HG02870 (cell line): Measurements from ENCODE around the gene SLC1A5.
A peak's percentile ranks its signal among the peaks of the same experiment; 100 is the strongest.
"Not testable (repeated sequence)": the region's sequence is repeated elsewhere in the genome, so short reads cannot be mapped to it uniquely, and the experiment has no call there.

ENCODE experiments used
- ATAC-seq: cut with Tn5 transposase; IDR thresholded peaks from one replicate; pipeline ENCODE4 v1.9.1; 2021; ENCODE audit warnings: mild to moderate bottlenecking, moderate library complexity; ENCODE audit not compliant: unreplicated experiment

The SLC1A5 gene

DNA sequence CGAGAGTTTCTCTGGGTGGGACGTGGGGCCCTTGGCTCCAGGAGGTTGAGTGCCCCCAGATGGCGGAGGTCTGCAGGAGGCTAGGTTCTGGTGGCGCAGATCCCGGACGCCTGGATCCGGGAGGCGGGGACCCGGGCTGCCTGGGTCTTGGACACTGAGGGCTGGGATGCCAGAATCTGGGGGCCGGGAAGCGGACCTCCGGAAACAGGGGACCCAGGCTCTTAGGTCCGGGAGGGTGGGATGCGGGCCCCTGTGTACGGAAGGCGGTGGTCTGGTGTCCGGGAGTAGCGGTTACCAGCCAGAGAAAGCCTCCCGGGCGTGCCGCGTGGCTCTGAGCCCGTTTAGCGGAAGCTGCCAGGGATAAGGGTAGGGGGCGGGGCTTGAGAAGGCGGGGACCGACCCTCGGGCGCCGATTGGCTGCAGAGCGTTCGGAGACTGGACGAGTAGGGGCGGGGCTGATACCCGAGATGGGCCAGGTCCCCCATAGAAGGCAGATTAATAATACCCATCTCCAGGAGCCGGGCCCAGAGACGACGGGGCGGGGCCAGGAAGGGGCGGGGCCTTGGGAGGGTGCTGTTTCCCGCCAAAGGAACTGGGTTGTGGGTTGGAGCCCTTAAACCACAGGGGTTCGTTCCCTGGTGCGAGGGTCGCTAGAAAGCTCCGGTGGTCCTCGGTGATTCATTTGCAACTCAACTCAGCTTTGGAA is at the start of gene SLC1A5:
SLC1A5 (minus strand) TSS at position 333 of the 706 bp plus-strand sequence. CDS start 629 bp downstream, outside the sequence.
- ATAC-seq: peak; percentile 57

DNA sequence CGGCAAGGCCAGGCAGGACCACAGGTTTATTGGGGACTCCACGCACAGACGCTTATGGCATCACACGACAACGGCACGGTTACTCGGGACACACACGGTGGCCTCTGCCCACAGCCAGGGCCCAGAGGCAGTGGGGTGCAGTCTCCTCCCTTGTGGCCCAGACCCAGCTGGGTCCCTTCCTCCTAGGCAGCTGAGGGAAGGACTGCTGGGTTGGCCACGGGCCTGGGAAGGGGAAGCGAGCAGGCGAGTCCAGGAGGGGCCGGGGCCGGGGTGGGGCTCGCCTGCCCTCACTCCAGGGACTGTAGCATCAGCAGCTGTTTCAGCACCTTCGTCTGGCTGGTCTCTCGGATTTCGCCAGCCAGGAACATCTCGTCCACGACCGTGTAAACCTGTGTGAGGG is 49.8 kb upstream of the SLC1A5 start:
- ATAC-seq: no peak

GRCh38 chr19:46834984-46835383 is 46.6 kb upstream of the SLC1A5 start:
- no peak for ATAC-seq

DNA sequence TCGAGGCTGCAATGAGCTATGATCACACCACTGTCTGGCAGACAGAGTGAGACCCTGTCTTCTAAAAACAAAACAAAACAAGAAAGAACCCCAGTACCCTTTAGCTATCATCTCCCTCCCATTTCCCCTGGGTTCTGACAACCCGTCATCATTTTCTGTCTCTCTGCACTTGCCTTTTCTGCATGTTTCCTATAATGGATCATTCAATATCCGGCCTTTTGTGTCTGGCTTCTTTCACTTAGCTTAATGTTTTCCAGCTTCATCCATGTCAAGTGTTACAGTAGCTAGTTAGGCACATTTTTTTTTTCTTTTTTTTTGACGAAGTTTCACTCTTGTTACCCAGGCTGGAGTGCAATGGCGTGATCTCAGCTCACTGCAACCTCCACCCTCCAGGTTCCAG is 45.7 kb upstream of the SLC1A5 start:
- no peak for ATAC-seq

GRCh38 chr19:46830864-46831263 is 42.5 kb upstream of the SLC1A5 start:
- ATAC-seq: no peak

- no peak for ATAC-seq
Observed at GRCh38 chr19:46828484-46828883, 40.1 kb upstream of the SLC1A5 start.

- ATAC-seq: no peak
Observed at GRCh38 chr19:46825731-46826055, 37.3 kb upstream of the SLC1A5 start.

GRCh38 chr19:46824890-46825730 is 36.7 kb upstream of the SLC1A5 start:
- ATAC-seq: no peak

DNA sequence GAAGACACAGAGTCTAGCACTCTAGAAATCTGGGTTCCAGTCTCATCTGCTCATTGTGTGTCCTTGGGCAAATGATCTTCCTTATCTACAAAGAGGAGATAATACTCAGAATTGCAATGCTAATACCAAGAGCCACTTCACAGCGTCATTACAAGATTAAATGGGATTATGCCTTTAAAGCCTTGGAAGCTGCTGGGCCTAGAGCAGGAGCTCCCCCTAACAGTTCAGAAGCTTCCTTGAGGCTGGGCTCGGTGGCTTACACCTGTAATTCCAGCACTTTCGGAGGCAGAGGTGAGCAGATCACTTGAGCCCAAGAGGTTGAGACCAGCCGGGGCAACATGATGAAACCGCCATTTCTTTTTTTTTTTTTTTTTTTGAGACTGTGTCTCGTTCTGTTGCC is 34.7 kb upstream of the SLC1A5 start:
- ATAC-seq: no peak

DNA sequence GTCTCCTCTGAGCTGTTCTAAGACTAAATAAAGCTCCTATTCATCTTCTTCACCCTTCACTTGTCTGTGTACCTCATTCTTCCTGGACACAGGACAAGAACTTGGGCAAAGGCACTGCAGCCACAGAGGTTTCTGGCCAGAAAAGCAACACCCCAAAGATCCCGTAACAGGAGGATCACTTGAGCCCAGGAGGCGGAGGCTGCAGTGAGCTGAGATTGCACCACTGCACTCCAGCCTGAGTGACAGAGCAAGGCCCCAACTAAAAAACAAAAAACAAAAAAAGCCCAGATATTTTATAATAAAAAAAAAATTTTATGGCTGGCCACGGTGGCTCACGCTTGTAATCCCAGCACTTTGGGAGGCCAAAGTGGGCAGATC is 34.0 kb upstream of the SLC1A5 start:
- ATAC-seq: not testable (repeated sequence)

DNA sequence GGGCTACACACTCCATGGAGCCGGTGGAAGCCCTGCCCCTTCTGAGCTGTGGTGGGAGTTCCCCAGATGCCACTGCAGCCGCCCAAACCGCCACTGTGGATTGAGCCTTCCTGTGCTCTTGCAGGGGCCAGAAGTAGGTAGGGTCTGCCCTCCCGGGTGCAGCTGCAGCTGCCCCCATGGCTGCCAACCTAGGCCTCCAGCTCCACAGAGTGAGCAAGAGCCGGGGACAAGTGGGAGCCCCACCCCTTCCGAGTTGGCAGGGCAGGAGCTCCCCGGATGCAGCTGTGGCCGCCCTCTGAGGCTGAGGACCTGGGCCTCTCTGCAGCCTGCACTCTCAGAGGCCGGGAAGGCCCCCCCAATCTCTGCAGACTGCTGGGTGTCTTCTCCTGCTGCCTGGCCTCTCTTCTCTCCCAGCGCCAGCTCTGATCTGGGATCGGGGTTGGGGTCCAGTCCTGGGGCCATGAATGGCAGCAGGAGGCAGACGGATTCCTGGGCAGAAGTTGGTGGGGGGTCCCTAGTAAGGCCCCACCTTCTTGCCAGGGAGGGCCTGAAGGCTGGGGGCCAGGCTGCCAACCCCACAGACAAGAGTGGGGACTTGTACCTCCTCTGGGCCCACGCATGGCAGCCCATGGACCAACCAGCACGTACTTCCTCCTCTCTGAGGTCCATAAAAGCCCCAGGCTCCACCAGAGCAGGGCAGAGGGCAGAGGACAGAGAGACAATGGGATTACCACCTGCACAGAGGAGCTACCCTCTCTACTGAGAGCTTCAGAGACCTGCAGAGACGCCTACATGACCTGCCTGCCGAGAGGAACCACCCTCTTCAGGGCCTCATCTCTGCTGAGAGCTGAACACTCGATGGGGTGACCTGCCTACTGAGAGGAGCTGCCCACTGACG is 33.4 kb upstream of the SLC1A5 start:
- ATAC-seq: no peak

- no peak for ATAC-seq
Observed at GRCh38 chr19:46818812-46819211, 30.4 kb upstream of the SLC1A5 start.

DNA sequence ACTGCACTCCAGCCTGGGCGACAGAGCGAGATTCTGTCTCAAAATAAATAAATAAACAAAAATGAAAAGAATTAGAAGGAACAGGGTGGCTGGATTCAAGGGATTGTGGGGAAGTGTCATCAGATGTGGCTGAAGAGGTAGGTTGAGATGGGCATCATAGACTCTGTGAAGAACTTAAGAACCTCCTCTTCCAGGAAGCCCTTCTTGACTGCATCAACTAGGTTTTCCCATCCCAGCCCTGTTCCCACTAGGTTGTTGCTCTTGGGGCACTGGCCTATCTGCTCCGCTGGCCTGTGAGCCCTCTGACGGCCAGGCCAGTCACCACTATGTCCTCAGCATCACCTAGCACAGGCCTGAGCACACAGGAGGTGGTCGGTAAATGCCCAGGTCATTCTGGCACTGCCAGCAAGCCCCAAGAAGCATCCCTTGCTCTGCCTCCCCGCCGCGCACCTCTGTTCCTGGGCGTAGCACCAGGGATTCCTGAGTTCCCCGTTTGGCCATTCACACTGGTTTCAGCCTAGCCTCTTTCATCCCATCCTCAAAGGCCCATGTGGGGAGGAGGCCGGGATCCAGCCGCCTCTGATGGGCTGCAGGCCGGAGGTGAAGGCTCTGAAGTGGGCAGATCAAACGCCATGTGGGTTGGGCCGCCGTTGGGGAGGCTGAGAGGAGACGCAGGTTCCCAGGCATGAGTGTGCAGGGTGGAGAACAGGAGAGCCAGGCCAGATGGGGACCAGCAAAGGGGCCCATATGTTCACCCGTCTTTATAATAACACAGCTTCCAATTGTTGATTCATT is 27.6 kb upstream of the SLC1A5 start:
- no peak for ATAC-seq

DNA sequence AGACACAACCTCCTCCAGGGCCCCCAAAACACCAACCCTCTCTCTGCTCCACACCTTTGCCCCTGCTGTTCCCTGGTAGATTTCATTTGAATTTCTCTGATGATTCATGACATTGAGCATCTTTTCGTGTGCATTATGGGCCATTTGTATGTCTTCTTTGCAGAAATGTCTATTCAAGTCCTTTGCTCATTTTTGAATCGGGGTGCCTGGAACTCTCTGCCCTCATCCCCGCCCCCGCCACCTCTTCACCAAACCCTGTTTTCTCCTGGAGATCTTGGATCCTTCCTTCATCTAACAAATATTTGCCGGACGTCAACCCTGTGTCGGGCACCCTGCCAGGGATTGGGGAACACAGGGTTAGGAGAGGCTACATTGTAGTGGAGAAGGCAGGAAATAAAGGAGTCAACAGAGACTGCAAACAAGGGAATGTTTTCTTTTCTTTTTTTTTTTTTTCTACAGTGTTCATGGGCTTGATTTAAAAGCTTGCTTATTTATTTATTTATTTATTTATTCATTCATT is 25.5 kb upstream of the SLC1A5 start:
- ATAC-seq: no peak

- ATAC-seq: no peak
Observed at GRCh38 chr19:46812977-46813838, 24.8 kb upstream of the SLC1A5 start.

- no peak for ATAC-seq
Observed at GRCh38 chr19:46809534-46810272, 21.3 kb upstream of the SLC1A5 start.

DNA sequence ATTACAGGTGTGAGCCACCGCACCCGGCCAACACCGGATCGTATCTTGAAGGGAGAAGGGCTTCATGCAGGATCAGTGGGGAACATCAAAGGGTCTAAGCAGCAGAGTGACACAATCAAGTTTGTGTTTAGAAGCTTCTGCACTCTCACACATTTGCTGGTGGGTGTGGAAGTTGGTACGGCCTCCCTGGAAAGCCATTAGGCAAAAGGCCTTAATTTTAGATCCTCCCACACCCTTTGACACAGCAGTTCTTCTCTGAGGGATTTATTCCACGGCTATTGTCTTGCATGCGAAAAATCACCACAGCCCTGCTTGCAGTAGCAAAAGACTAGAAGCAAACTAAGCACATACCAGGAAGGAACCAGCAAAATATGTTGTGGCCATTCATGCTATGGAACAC is 18.3 kb upstream of the SLC1A5 start:
- ATAC-seq: no peak

GRCh38 chr19:46804432-46804831 is 16.0 kb upstream of the SLC1A5 start:
- ATAC-seq: not testable (repeated sequence)

- ATAC-seq: no peak
Observed at GRCh38 chr19:46803555-46803954, 15.2 kb upstream of the SLC1A5 start.
